Activated CD4-positive, alpha-beta T cell treated with anti-CD3 and anti-CD28 coated beads, Interleukin-2, amount 50 U/mL, for 48 hours (primary cell): Measurements from ENCODE around the gene ADGRF1.

ENCODE experiments used
- DNase-seq, 2 experiments: peaks; one replicate each; pipeline ENCODE4 v3.0.0-alpha.2; 2020

The ADGRF1 gene

GRCh38 chr6:46973029-46973428 lies 69.1 kb downstream of the ADGRF1 start:
- DNase-seq: no peak

GRCh38 chr6:46972531-46972930 lies 69.6 kb downstream of the ADGRF1 start:
- DNase-seq: no peak

DNA sequence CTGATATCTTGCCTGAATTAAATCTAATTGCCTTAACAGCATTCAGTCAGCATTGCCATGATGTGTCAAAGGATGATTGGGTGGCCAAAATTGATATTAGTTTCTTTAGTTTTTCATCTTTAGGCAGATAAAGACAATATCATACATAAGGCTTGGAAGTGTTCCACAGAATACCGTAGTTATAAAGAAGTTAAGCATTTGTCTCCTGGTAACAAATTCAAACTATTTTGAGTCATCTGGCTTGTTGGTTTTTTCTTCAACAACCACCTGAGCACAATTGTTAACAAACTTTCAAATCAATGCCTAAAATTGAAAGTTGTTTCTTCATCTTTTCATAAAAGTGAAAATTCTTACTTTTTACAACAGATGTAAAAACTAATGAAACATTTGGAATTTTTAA lies 72.9 kb downstream of the ADGRF1 start:
- no peak for DNase-seq

DNA sequence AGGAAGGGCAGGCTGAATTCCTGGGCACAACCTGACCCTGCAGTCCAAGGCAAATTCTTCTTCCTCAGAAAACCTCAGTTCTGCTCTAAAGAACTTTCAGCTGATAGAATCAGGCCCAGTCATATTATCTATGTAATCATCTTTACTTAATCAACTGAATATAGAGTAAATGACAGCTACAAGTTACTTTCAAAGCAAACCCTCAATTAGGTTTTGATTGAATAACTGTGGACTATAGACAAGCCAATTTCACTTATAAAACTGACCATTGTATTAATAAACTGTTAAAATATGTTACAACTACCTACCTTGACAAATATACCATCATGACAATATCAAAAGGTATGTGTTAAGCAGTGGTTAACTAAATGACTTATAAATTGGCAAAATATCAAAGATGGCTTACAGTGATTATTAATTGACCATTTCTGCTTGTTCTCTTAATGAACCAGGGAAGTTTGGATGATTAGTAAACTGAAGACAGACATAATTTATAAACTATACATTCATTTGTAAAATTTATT lies 74.2 kb downstream of the ADGRF1 start:
- no peak for DNase-seq

DNA sequence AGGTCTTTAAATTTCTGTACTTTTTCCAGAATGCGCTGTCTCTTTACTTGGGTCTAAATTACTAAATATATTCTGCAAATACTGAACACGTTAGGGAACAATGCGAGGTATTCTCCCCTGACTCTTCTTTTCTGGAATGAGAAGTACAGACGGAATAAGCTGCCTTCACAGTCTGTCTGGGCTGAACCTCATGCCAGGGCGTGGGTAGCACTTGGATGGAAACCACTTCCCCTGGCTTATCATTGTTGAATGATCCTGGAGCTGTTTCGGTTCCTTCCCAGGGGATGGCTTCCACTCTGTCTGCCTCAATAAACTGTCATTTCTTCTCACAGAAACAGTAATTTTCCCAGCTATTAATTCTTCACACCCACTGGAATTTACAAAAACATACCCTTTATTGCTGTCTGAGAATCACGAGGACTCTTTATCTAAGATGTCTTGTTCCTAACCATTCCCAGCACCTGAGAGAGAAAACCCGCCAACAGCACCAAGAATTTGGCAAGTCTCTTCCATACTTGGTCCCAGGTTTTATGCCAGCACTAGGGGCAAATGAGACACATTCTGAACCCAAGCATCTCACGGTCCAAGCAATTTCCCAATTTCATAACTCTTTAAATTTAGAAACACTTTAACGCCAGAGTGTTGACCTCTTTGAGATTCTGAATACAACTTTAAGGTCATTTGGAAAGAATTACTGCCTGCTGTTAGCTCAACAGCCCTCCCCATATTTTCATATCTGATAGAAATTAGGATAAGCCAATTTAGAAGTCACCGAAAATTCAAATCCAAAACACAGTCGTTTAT lies 77.2 kb downstream of the ADGRF1 start:
- DNase-seq: no peak

GRCh38 chr6:46963626-46964025 lies 78.5 kb downstream of the ADGRF1 start:
- DNase-seq: no peak

DNA sequence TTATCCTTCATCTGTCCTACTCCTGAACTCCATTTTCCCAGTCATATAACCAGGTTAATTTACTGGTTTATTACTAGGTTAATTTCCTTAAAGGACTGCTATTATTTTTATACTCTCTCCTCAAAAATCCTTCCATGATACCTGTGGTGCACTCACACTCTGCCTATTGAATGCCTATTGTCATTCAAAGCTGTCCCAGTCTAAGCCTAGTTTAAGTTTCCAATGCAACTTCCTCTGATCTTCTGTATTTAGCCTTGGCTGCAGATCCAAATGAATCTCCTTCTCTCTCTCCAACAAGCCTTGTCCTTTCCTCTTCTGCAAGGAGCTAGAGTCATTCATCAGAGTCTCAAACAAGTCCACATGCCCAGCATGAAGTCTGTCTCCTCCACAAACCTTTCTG lies 79.1 kb downstream of the ADGRF1 start:
- DNase-seq: no peak

GRCh38 chr6:46961711-46962110 lies 80.4 kb downstream of the ADGRF1 start:
- no peak for DNase-seq

DNA sequence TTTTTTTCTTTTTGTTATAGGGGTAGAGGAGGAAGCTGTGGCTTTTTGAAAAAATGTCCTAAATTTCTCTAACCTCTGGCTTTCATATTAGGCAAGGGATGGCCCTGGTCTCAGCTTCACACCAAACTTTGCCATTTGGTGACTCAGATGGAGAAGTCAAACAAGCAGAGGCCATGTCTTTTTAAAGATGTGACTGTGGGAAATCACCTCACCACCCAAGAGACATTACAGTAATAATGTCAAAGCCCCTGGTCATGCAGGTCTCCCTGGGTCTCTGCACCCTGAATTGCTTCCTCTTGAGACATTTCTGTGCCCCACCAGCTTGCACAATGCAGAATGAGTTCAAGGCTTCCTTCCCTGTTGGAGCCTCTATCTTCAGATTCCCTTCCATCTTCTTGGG lies 80.9 kb downstream of the ADGRF1 start:
- no peak for DNase-seq

GRCh38 chr6:46959419-46959818 lies 82.7 kb downstream of the ADGRF1 start:
- no peak for DNase-seq

DNA sequence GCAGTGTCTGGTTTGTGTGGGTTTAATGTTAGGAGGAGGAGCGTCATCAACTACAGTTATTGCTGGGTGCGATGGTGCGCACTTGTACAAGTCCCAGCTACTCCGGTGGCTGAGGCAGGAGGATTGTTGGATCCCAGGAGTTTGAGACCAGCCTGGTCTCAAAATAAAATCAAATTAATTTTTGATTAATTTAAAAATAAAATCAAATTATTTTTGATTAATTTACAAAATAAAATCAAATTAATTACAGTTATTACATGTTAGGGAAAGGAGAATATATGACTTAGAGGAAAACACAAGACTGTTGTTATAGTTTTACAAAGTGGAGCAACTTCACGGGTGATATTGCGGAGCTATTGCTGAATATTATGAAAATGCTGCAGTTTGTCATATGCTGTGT lies 85.7 kb downstream of the ADGRF1 start:
- no peak for DNase-seq

DNA sequence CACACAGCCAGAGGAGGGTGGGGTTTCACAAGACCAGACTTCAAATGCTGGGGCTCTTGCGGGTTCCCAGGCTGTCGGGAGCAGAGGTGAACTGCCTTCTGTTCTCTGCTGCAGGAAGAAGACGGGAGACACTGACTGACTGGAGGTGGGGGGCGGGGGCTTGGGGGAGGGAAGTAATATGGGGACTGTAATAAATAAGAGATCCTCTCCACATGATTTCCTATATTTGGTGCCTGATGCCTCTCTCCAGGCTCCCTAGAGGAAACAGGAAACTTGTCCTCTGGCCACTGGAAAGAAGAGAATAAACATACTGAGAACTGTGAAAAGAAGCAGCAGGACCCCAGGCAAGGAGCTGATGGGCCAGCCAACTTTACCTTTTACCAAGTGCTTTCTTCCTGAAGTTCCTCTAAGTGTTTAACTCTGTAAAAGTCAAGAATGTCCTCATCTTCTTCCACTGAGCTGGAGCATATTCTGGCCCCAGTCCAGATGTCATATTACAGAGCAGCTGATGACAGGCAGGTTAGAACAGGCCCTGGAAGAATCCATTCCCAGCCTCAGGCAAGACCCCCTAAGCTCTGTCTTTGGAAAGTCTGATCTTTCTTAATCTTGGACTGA lies 87.2 kb downstream of the ADGRF1 start:
- DNase-seq: no peak

GRCh38 chr6:46953921-46954320 lies 88.2 kb downstream of the ADGRF1 start:
- DNase-seq: no peak

- no peak for DNase-seq
Measured at GRCh38 chr6:46949632-46950280, 92.4 kb downstream of the ADGRF1 start.

- DNase-seq: no peak
Measured at GRCh38 chr6:46948699-46949098, 93.4 kb downstream of the ADGRF1 start.
